ENCODE measurements around the gene KLRK1. TPM values are rescaled to one million over a fixed set of nuclear protein-coding genes. Genes with fewer than 3 reads are reported as not detected.
"Not testable (repeated sequence)": the region's sequence is repeated elsewhere in the genome, so short reads cannot be mapped to it uniquely, and the experiment has no call there.

Gene KLRK1
- total and polyA plus RNA-seq, 7 experiments from 2014 or later: 0.15 to 75.2 (median 4.1) TPM

DNA sequence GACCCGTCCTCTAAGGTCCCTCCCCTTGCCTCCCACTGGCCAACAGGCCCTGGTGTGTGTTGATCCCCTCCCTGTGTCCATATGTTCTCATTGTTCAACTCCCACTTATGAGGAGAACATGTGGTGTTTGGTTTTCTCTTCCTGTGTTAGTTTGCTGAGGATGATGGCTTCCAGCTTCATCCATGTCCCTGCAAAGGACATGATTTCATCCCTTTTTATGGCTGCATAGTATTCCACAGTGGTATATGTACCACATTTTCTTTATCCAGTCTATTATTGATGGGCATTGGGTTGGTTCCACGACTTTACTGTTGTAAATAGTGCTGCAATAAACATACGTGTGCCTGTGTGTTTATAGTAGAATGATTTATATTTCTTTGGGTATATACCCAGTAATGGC, 38.4 kb downstream of the KLRK1 start:
- H3K36me3 ChIP-seq (ENCODE audit: control insufficient read depth in 2 of 3, insufficient read depth in 3 of 3, low read length in 3 of 3); H3K36me3 Mint-ChIP-seq; ATAC-seq; H3K9me3 ChIP-seq (ENCODE audit: control insufficient read depth in 2 of 3, low read length in 3 of 3); H3K27me3 ChIP-seq (ENCODE audit: control insufficient read depth in 2 of 2, insufficient read depth in 2 of 2, low read length in 2 of 2); H3K4me1 ChIP-seq (ENCODE audit: control insufficient read depth in 2 of 2, insufficient read depth in 2 of 2, low read length in 2 of 2); POLR2A ChIA-PET; H3K4me3 ChIP-seq (ENCODE audit: low read length); CTCF ChIA-PET; H3K27ac ChIP-seq (ENCODE audit: low read depth, low read length); H3K4me3 Mint-ChIP-seq; H3K4me1 Mint-ChIP-seq; intact Hi-C loops (cut with micrococcal nuclease); DNase-seq: not testable (repeated sequence)
- peaks cover 2 to 22% (median 9%) of the 10 kb centered on the region in 11 donors for H3K9me3 Mint-ChIP-seq
- peak overlapping the region in 1 of 9 donors; percentile 57 for H3K27ac Mint-ChIP-seq
- peaks cover 7 to 34% (median 24%) of the 10 kb centered on the region in 5 donors for H3K27me3 Mint-ChIP-seq

DNA sequence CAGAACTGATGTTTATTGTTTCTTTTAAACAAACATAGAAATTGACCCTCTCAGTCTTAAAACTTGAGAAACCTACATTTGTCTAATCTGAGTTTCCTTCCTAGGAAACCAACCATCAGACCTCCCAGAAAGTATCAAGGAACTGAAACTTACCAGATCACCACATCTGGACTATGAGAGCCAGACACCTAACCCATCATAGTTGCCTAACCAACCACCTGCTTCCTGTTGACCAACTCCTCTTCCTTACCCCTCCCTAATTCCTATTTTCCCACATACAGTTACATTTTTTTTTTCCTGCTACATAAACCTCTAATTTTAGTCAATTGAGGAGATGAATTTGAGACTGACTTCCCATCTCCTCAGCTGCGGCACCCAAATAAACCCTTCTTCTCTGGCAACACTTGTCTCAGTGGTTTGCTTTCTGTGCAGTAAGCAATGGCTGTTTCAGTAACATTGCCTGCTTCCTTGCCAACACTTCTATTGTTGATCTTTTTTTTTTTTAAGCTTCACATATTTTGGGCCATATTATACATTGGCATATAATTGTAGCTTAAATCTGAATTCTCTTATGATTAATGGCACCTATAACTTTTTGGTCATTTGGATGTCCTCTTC, 47.8 kb downstream of the KLRK1 start:
- Mint-ChIP-seq H3K36me3 (no peaks in the 10 kb centered on the region), H3K4me3 (no peak overlapping the region), H3K27ac (peak overlapping the region in 2 of 9 donors; percentile 0 to 24), H3K27me3 (peaks cover 0 to 13% (median 0%) of the 10 kb centered on the region in 5 donors), H3K9me3 (peaks cover 0 to 14% (median 0%) of the 10 kb centered on the region in 11 donors), H3K4me1 (peaks cover 0 to 5% (median 0%) of the 10 kb centered on the region in 7 donors)
- intact Hi-C loops (cut with micrococcal nuclease): no loop called here
- Histone ChIP-seq H3K4me1 (ENCODE audit: control insufficient read depth in 2 of 2, insufficient read depth in 2 of 2, low read length in 2 of 2) (no peaks in the 10 kb centered on the region), H3K27me3 (ENCODE audit: control insufficient read depth in 2 of 2, insufficient read depth in 2 of 2, low read length in 2 of 2) (no peaks in the 10 kb centered on the region), H3K9me3 (ENCODE audit: control insufficient read depth in 2 of 3, low read length in 3 of 3) (no peaks in the 10 kb centered on the region), H3K4me3 (ENCODE audit: low read length) (no peak overlapping the region), H3K36me3 (ENCODE audit: control insufficient read depth in 2 of 3, insufficient read depth in 3 of 3, low read length in 3 of 3) (no peaks in the 10 kb centered on the region), H3K27ac (ENCODE audit: low read depth, low read length) (no peak overlapping the region)
- POLR2A ChIA-PET: no interaction called here
- ATAC-seq (no peak), DNase-seq (no peak)
- CTCF ChIA-PET: no interaction called here

DNA sequence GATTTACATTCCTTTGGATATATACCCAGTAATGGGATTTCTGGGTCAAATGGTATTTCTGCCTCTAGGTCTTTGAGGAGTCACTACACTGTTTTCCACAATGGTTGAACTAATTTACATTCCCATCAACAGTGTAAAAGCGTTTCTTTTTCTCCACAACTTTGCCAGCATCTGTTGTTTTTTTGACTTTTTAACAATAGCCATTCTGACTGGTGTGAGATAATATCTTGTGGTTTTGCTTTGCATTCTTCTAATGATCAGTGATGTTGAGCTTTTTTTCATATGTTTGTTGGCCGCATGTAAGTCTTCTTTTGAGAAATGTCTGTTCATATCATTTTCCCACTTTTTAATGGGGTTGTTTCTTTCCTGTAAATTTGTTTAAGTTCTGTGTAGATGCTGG, 48.9 kb downstream of the KLRK1 start:
- H3K27ac Mint-ChIP-seq; intact Hi-C loops (cut with micrococcal nuclease); H3K4me1 ChIP-seq (ENCODE audit: control insufficient read depth in 2 of 2, insufficient read depth in 2 of 2, low read length in 2 of 2); ATAC-seq; CTCF ChIA-PET; H3K9me3 ChIP-seq (ENCODE audit: control insufficient read depth in 2 of 3, low read length in 3 of 3); H3K4me3 Mint-ChIP-seq; H3K36me3 ChIP-seq (ENCODE audit: control insufficient read depth in 2 of 3, insufficient read depth in 3 of 3, low read length in 3 of 3); H3K27me3 ChIP-seq (ENCODE audit: control insufficient read depth in 2 of 2, insufficient read depth in 2 of 2, low read length in 2 of 2); H3K27ac ChIP-seq (ENCODE audit: low read depth, low read length); DNase-seq; H3K36me3 Mint-ChIP-seq; H3K4me3 ChIP-seq (ENCODE audit: low read length); POLR2A ChIA-PET; H3K4me1 Mint-ChIP-seq: not testable (repeated sequence)
- Mint-ChIP-seq H3K9me3 (peaks cover 0 to 14% (median 0%) of the 10 kb centered on the region in 11 donors), H3K27me3 (peaks cover 0 to 13% (median 0%) of the 10 kb centered on the region in 5 donors)

DNA sequence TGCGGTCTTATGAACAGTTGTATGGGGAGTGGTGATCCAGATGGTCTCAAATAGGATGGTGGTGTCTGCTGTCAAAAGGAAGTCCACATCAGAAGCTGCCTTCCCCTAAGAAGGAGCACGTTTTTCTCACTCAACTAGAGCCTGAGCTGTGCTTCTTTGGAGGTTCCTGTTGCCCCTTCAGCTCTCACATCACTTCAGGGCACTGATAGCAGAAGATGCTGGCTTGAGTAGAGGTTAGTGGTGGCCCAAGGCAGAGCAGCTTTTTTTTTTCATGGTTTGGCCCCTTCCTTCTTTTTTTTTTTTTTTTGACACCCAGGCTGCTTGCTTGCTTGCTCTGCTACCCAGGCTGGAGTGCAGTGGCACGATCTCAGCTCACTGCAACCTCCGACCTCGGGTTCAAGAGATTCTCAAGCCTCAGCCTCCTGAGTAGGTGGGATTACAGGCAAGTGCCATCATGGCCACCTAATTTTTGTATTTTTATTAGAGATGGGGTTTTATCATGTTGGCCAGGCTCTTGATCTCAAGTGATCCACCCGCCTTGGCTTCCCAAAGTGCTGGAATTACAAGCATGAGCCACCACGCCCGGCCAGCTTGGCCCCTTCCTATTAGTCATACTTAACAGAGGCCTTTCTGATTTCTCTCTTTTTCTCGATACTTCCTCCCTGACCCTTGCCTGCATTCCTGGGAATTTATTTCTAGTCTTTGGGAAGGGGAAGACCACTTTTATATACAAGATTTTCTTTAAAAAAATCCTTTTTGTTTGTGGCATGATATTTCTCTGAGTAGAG, 50.6 kb downstream of the KLRK1 start:
- no peak overlapping the region for H3K4me3 Mint-ChIP-seq
- H3K9me3 Mint-ChIP-seq: peaks cover 0 to 14% (median 0%) of the 10 kb centered on the region in 11 donors
- intact Hi-C loops (cut with micrococcal nuclease): no loop called here
- no peak for DNase-seq
- no peaks in the 10 kb centered on the region for H3K36me3 ChIP-seq (ENCODE audit: control insufficient read depth in 2 of 3, insufficient read depth in 3 of 3, low read length in 3 of 3)
- no peak for ATAC-seq
- H3K27me3 Mint-ChIP-seq: peaks cover 0 to 13% (median 0%) of the 10 kb centered on the region in 5 donors
- CTCF ChIA-PET: interaction anchor here (0.6 to 0.7 kb wide), 2 partner anchors 165 to 1691 kb away, joined by 3 read pairs; no protein-coding TSS in a partner anchor
- no peak overlapping the region for H3K4me3 ChIP-seq (ENCODE audit: low read length)
- H3K9me3 ChIP-seq (ENCODE audit: control insufficient read depth in 2 of 3, low read length in 3 of 3): no peaks in the 10 kb centered on the region
- peaks cover 0 to 5% (median 0%) of the 10 kb centered on the region in 7 donors for H3K4me1 Mint-ChIP-seq
- POLR2A ChIA-PET: no interaction called here
- H3K27me3 ChIP-seq (ENCODE audit: control insufficient read depth in 2 of 2, insufficient read depth in 2 of 2, low read length in 2 of 2): no peaks in the 10 kb centered on the region
- no peak overlapping the region for H3K27ac ChIP-seq (ENCODE audit: low read depth, low read length)
- H3K4me1 ChIP-seq (ENCODE audit: control insufficient read depth in 2 of 2, insufficient read depth in 2 of 2, low read length in 2 of 2): no peaks in the 10 kb centered on the region
- no peaks in the 10 kb centered on the region for H3K36me3 Mint-ChIP-seq
- no peak overlapping the region for H3K27ac Mint-ChIP-seq

DNA sequence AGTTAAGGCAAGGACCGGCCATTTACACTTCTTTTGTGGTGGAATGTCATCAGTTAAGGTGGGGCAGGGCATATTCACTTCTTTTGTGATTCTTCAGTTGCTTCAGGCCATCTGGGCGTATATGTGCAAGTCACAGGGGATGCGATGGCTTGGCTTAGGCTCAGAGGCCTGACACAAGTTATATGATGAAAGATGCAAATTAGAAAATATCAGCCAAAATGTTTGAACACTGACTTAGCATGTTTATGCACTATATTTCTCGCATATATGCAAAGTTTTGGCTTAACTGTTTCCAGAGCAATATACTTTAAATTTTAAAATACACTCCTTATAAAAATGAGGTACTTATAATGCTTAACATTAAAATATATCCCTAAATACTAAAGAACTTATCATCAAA, 51.4 kb downstream of the KLRK1 start:
- H3K36me3 ChIP-seq (ENCODE audit: control insufficient read depth in 2 of 3, insufficient read depth in 3 of 3, low read length in 3 of 3); H3K9me3 ChIP-seq (ENCODE audit: control insufficient read depth in 2 of 3, low read length in 3 of 3); H3K27ac ChIP-seq (ENCODE audit: low read depth, low read length); H3K27me3 ChIP-seq (ENCODE audit: control insufficient read depth in 2 of 2, insufficient read depth in 2 of 2, low read length in 2 of 2); intact Hi-C loops (cut with micrococcal nuclease); POLR2A ChIA-PET; ATAC-seq; H3K4me3 ChIP-seq (ENCODE audit: low read length); H3K4me3 Mint-ChIP-seq; H3K4me1 ChIP-seq (ENCODE audit: control insufficient read depth in 2 of 2, insufficient read depth in 2 of 2, low read length in 2 of 2); H3K27ac Mint-ChIP-seq; H3K4me1 Mint-ChIP-seq; H3K36me3 Mint-ChIP-seq; DNase-seq: not testable (repeated sequence)
- CTCF ChIA-PET: interaction anchor here (0.6 kb wide), 1 partner anchor 1691 kb away, joined by 3 read pairs; no protein-coding TSS in a partner anchor
- peaks cover 0 to 13% (median 0%) of the 10 kb centered on the region in 5 donors for H3K27me3 Mint-ChIP-seq
- H3K9me3 Mint-ChIP-seq: peaks cover 0 to 11% (median 0%) of the 10 kb centered on the region in 11 donors

DNA sequence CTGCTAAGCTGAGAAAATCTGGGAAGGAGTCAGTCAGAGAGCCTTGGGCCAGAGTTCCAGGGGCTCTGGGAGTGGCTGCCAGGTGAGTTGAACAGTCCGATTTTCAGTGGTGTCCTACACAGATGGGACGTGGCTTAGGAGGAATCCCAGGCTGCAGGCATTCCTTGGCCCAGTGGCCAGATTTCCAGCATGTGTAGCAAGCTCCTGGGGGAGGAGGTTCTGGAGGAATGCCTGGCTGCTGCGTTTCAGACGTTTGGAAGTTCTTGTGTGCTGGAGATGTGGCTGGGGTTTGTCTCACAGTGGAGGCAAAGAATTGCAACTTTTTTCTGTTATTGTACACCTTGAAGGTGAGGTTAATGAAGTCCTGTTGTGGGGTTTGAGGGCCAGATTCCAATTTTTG, 53.6 kb downstream of the KLRK1 start:
- H3K27ac ChIP-seq (ENCODE audit: low read depth, low read length); H3K4me3 ChIP-seq (ENCODE audit: low read length); POLR2A ChIA-PET; CTCF ChIA-PET; intact Hi-C loops (cut with micrococcal nuclease); H3K4me3 Mint-ChIP-seq; H3K27ac Mint-ChIP-seq; ATAC-seq; H3K4me1 ChIP-seq (ENCODE audit: control insufficient read depth in 2 of 2, insufficient read depth in 2 of 2, low read length in 2 of 2); DNase-seq; H3K9me3 ChIP-seq (ENCODE audit: control insufficient read depth in 2 of 3, low read length in 3 of 3); H3K36me3 ChIP-seq (ENCODE audit: control insufficient read depth in 2 of 3, insufficient read depth in 3 of 3, low read length in 3 of 3); H3K9me3 Mint-ChIP-seq; H3K27me3 ChIP-seq (ENCODE audit: control insufficient read depth in 2 of 2, insufficient read depth in 2 of 2, low read length in 2 of 2); H3K4me1 Mint-ChIP-seq; H3K36me3 Mint-ChIP-seq: not testable (repeated sequence)
- peaks cover 0 to 10% (median 0%) of the 10 kb centered on the region in 5 donors for H3K27me3 Mint-ChIP-seq
